Right lobe of liver (tissue), 4 donors: Measurements from ENCODE around the gene ZBTB39.

ENCODE experiments used
- CTCF ChIP-seq, 4 donors: fragments of 200-600 bp in 3 of 4; fragments of 450-650 bp in 1 of 4; IDR thresholded peaks; one replicate each; pipeline versions ENCODE4 v1.5.1 to v1.8.0; 2016 to 2022; ENCODE audit warnings: antibody characterized with exemption in 4 of 4, mild to moderate bottlenecking in 2 of 4
- POLR2A ChIP-seq: fragments of 450-650 bp; IDR thresholded peaks from one replicate; pipeline ENCODE4 v1.6.1; 2017; ENCODE audit warnings: antibody characterized with exemption, mild to moderate bottlenecking
- donor health status: DM: no; HTN: no; CAD: no.
- donor health status: DM: no; HTN: no; CAD: no.
- donor health status: DM: no; HTN: yes; CAD: no.

- TF ChIP-seq CTCF (IDR thresholded peaks at IDR 0.05) (no peak), POLR2A (no peak)
Measured at GRCh38 chr12:57047981-57048380, 41.6 kb upstream of the ZBTB39 start.
